Measurements from ENCODE around the gene SHISA9. TPM values are rescaled to one million over a fixed set of nuclear protein-coding genes. Genes with fewer than 3 reads are reported as not detected.
"Not testable (repeated sequence)": the region's sequence is repeated elsewhere in the genome, so short reads cannot be mapped to it uniquely, and the experiment has no call there.

The SHISA9 gene
- not detected for polyA plus RNA-seq (ENCODE audit: low read depth in 6 of 6)

- Mint-ChIP-seq H3K4me3 (peak within 1 kb of the TSS in 5 of 8 donors; percentile 16 to 79 (median 51)), H3K27me3 (peaks cover 44 to 83% (median 49%) of the 10 kb centered on the region in 3 donors), H3K4me1 (peaks cover 0 to 18% (median 3%) of the 10 kb centered on the region in 3 donors), H3K27ac (no peak within 1 kb of the TSS), H3K36me3 (no peaks in the 10 kb centered on the region), H3K9me3 (no peaks in the 10 kb centered on the region)
- DNase-seq (no peak), ATAC-seq (ENCODE audit: low read depth in 2 of 2) (no peak)
Observed at GRCh38 chr16:12901597-12902461, at the start of gene SHISA9. Gene SHISA9, plus strand, starts transcription at chr16:12901598.

GRCh38 chr16:12853972-12854371 lies 47.4 kb upstream of the SHISA9 start:
- no peaks in the 10 kb centered on the region for H3K4me1 Mint-ChIP-seq
- H3K27me3 Mint-ChIP-seq, result peaks cover 16 to 19% (median 17%) of the 10 kb centered on the region in 3 donors
- DNase-seq (no peak), ATAC-seq (ENCODE audit: low read depth in 2 of 2) (no peak)
- H3K9me3 Mint-ChIP-seq, result peaks cover 5 to 27% (median 10%) of the 10 kb centered on the region in 7 donors
- no peaks in the 10 kb centered on the region for H3K36me3 Mint-ChIP-seq
- H3K27ac Mint-ChIP-seq, result no peak overlapping the region
- H3K4me3 Mint-ChIP-seq, result no peak overlapping the region

GRCh38 chr16:12857435-12857834 lies 44.0 kb upstream of the SHISA9 start:
- not testable (repeated sequence) for H3K4me1 Mint-ChIP-seq; ATAC-seq (ENCODE audit: low read depth in 2 of 2); H3K27me3 Mint-ChIP-seq; H3K4me3 Mint-ChIP-seq; DNase-seq; H3K36me3 Mint-ChIP-seq
- Mint-ChIP-seq H3K27ac (peak overlapping the region in 1 of 6 donors; percentile 75), H3K9me3 (peaks cover 5 to 27% (median 10%) of the 10 kb centered on the region in 7 donors)

DNA sequence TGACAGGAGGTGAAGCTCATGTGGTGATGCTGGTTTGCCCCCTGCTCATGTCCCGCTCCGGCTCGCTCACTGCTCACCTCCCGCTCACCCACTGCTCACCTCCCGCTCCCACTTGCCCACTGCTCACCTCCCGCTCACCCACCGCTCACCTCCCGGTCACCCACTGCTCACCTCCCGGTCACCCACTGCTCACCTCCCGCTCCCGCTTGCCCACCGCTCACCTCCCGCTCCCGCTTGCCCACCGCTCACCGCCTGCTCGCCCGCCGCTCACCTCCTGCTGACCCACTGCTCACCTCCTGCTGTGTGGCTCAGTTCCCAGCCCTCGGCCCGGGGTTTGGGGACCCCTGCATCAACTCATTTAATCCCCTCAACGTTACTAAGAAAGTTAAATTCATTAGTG lies 39.1 kb upstream of the SHISA9 start:
- DNase-seq (no peak), ATAC-seq (ENCODE audit: low read depth in 2 of 2) (no peak)
- Mint-ChIP-seq H3K9me3 (peaks cover 1 to 5% (median 2%) of the 10 kb centered on the region in 7 donors), H3K4me1 (no peaks in the 10 kb centered on the region), H3K27ac (no peak overlapping the region), H3K4me3 (peak overlapping the region in 1 of 8 donors; percentile 33), H3K36me3 (no peaks in the 10 kb centered on the region), H3K27me3 (peaks cover 12 to 29% (median 17%) of the 10 kb centered on the region in 3 donors)

GRCh38 chr16:12862941-12863340 lies 38.5 kb upstream of the SHISA9 start:
- no peaks in the 10 kb centered on the region for H3K4me1 Mint-ChIP-seq
- peaks cover 0 to 2% (median 0%) of the 10 kb centered on the region in 7 donors for H3K9me3 Mint-ChIP-seq
- H3K27me3 Mint-ChIP-seq, result peaks cover 8 to 29% (median 17%) of the 10 kb centered on the region in 3 donors
- H3K27ac Mint-ChIP-seq, result no peak overlapping the region
- ATAC-seq (ENCODE audit: low read depth in 2 of 2), result no peak
- no peak for DNase-seq
- H3K36me3 Mint-ChIP-seq, result no peaks in the 10 kb centered on the region
- H3K4me3 Mint-ChIP-seq, result peak overlapping the region in 1 of 8 donors; percentile 48

GRCh38 chr16:12866981-12867551 lies 34.3 kb upstream of the SHISA9 start:
- H3K9me3 Mint-ChIP-seq, result peaks cover 5 to 16% (median 7%) of the 10 kb centered on the region in 7 donors
- no peak for ATAC-seq (ENCODE audit: low read depth in 2 of 2)
- H3K27ac Mint-ChIP-seq, result peak overlapping the region in 1 of 6 donors; percentile 44
- peaks cover 8 to 29% (median 17%) of the 10 kb centered on the region in 3 donors for H3K27me3 Mint-ChIP-seq
- H3K36me3 Mint-ChIP-seq, result no peaks in the 10 kb centered on the region
- no peak overlapping the region for H3K4me3 Mint-ChIP-seq
- peaks cover 6 to 11% (median 9%) of the 10 kb centered on the region in 3 donors for H3K4me1 Mint-ChIP-seq
- DNase-seq, result no peak

GRCh38 chr16:12868169-12868568 lies 33.2 kb upstream of the SHISA9 start:
- Mint-ChIP-seq H3K36me3 (no peaks in the 10 kb centered on the region), H3K4me1 (peaks cover 8 to 17% (median 15%) of the 10 kb centered on the region in 3 donors), H3K27me3 (peaks cover 7 to 22% (median 8%) of the 10 kb centered on the region in 3 donors), H3K9me3 (peaks cover 7 to 16% (median 8%) of the 10 kb centered on the region in 7 donors), H3K4me3 (no peak overlapping the region), H3K27ac (no peak overlapping the region)
- ATAC-seq (ENCODE audit: low read depth in 2 of 2), result no peak
- no peak for DNase-seq

GRCh38 chr16:12868788-12869187 lies 32.6 kb upstream of the SHISA9 start:
- Mint-ChIP-seq H3K27ac (no peak overlapping the region), H3K27me3 (peaks cover under 1 to 22% (median 8%) of the 10 kb centered on the region in 3 donors), H3K4me1 (peaks cover 8 to 17% (median 15%) of the 10 kb centered on the region in 3 donors), H3K4me3 (no peak overlapping the region), H3K36me3 (no peaks in the 10 kb centered on the region), H3K9me3 (peaks cover 7 to 16% (median 8%) of the 10 kb centered on the region in 7 donors)
- ATAC-seq (ENCODE audit: low read depth in 2 of 2), result no peak
- no peak for DNase-seq

- Mint-ChIP-seq H3K27me3 (peaks cover 0 to 14% (median 8%) of the 10 kb centered on the region in 3 donors), H3K36me3 (no peaks in the 10 kb centered on the region), H3K27ac (peak overlapping the region in 1 of 6 donors; percentile 5), H3K4me1 (peaks cover 8 to 17% (median 15%) of the 10 kb centered on the region in 3 donors), H3K4me3 (no peak overlapping the region), H3K9me3 (peaks cover 7 to 16% (median 8%) of the 10 kb centered on the region in 7 donors)
- DNase-seq, result no peak
- no peak for ATAC-seq (ENCODE audit: low read depth in 2 of 2)
Observed at GRCh38 chr16:12869698-12870427, 31.5 kb upstream of the SHISA9 start.

DNA sequence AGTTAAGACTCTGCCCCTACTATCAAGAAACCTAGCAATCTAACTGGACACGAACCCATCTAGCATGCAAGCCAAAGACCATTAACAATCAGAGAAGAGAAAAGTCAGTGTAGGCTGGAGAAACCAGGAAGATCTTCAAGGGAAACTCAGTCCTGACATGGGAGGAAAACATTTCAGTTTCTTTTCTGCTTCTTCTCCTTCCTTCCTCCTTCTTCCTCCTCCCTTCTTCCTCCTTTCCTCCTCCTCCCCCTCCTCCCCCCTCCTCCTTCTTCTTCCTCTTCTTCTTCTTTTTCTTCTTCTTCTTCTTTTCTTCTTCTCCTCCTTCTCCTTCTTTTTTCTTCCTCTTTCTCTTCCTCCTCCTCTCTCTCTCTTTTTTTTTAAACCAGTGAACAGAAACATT lies 29.6 kb upstream of the SHISA9 start:
- peaks cover 8 to 17% (median 15%) of the 10 kb centered on the region in 3 donors for H3K4me1 Mint-ChIP-seq
- no peaks in the 10 kb centered on the region for H3K27me3 Mint-ChIP-seq
- ATAC-seq (ENCODE audit: low read depth in 2 of 2), result no peak
- peaks cover 7 to 16% (median 8%) of the 10 kb centered on the region in 7 donors for H3K9me3 Mint-ChIP-seq
- no peaks in the 10 kb centered on the region for H3K36me3 Mint-ChIP-seq
- DNase-seq, result no peak
- peak overlapping the region in 4 of 6 donors; percentile 27 to 67 (median 42) for H3K27ac Mint-ChIP-seq
- H3K4me3 Mint-ChIP-seq, result peak overlapping the region in 1 of 8 donors; percentile 29

DNA sequence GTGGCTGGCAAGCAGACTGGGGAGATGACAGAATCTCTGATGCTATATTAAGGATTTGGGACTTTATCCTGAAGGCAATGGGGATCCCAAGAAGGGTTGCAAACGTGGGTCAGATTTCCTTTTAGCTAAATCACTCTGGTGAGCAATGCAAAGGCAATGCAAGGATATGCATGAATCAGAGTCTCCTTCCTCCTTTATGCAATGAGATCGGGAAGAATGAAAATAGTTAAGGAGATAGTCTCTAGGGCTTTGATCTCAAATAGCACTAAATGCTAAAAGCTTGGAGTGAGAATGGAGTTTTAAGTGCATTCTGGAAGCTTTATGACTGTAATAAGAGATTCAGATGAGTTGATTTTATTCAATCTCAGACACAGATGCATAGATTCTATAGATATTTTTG lies 27.2 kb upstream of the SHISA9 start:
- Mint-ChIP-seq H3K9me3 (peaks cover 7 to 16% (median 8%) of the 10 kb centered on the region in 7 donors), H3K4me1 (peaks cover 8 to 17% (median 11%) of the 10 kb centered on the region in 3 donors), H3K27me3 (peaks cover 0 to 14% (median 5%) of the 10 kb centered on the region in 3 donors), H3K4me3 (no peak overlapping the region), H3K36me3 (no peaks in the 10 kb centered on the region), H3K27ac (no peak overlapping the region)
- DNase-seq (no peak), ATAC-seq (ENCODE audit: low read depth in 2 of 2) (no peak)

DNA sequence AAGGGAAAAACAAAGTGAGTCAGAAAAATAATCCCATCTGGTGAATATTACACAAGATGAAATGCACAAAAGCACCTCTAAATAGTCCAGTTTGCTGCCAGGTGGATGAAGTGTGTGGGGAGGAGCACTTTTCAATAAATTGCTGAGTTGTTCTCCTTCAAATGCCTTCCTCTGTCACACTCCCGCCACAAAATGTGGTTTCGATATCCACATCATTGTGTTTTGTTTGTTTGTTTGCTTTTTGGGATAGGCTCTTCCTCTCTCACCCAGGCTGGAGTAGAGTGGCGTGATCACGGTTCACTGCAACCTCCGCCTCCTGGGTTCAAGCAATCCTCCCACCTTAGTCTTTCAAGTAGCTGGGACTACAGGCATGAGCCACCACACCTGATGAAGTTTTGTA lies 24.6 kb upstream of the SHISA9 start:
- DNase-seq, result no peak
- Mint-ChIP-seq H3K4me1 (peaks cover 5 to 11% (median 7%) of the 10 kb centered on the region in 3 donors), H3K9me3 (peaks cover 0 to 7% (median 4%) of the 10 kb centered on the region in 7 donors), H3K4me3 (no peak overlapping the region), H3K27me3 (peaks cover 6 to 24% (median 8%) of the 10 kb centered on the region in 3 donors), H3K27ac (no peak overlapping the region), H3K36me3 (no peaks in the 10 kb centered on the region)
- ATAC-seq (ENCODE audit: low read depth in 2 of 2), result no peak

GRCh38 chr16:12878973-12879372 lies 22.4 kb upstream of the SHISA9 start:
- Mint-ChIP-seq H3K4me3 (no peak overlapping the region), H3K27ac (no peak overlapping the region), H3K4me1 (no peaks in the 10 kb centered on the region), H3K9me3 (peaks cover 0 to 9% (median 2%) of the 10 kb centered on the region in 7 donors), H3K36me3 (no peaks in the 10 kb centered on the region), H3K27me3 (peaks cover 6 to 24% (median 8%) of the 10 kb centered on the region in 3 donors)
- no peak for ATAC-seq (ENCODE audit: low read depth in 2 of 2)
- no peak for DNase-seq

Measured in naive B cell (primary cell).